Endothelial cell of umbilical vein (primary cell): ENCODE data around the gene WDR41.

Experiments
- CTCF ChIP-seq, 2 donors: IDR thresholded peaks; 1 replicate in 1 of 2; 2 replicates in 1 of 2; pipeline ENCODE4 v1.5.1; 2011; ENCODE audit warnings: low read length in 2 of 2, mild to moderate bottlenecking in 2 of 2, moderate library complexity in 2 of 2, control low read depth in 1 of 2, inconsistent platforms in 1 of 2, low read depth in 1 of 2; ENCODE audit not compliant: insufficient read depth in 1 of 2; ENCODE audit errors: extremely low read depth in 1 of 2
- EZH2 ChIP-seq: IDR thresholded peaks from 2 replicates; pipeline ENCODE4 v1.6.1; 2012; ENCODE audit warnings: borderline replicate concordance, low read depth, mild to moderate bottlenecking, moderate library complexity, low read length, inconsistent platforms; ENCODE audit not compliant: severe bottlenecking
- FOS ChIP-seq: IDR thresholded peaks from 2 replicates; pipeline ENCODE4 v1.6.1; 2011; ENCODE audit warnings: mild to moderate bottlenecking, low read length, moderate library complexity, borderline replicate concordance; ENCODE audit not compliant: insufficient read depth
- GATA2 ChIP-seq: IDR thresholded peaks from 2 replicates; pipeline ENCODE4 v1.7.0; 2011; ENCODE audit warnings: low read depth, mild to moderate bottlenecking, moderate library complexity, mixed read lengths, low read length; ENCODE audit not compliant: insufficient read length, insufficient read depth
- JUN ChIP-seq: IDR thresholded peaks from 2 replicates; pipeline ENCODE4 v1.6.1; 2011; ENCODE audit warnings: borderline replicate concordance, low read depth; ENCODE audit not compliant: insufficient read length, insufficient read depth
- MAX ChIP-seq: IDR thresholded peaks from 2 replicates; pipeline ENCODE4 v1.6.1; 2011; ENCODE audit not compliant: insufficient read depth, insufficient read length
- MYC ChIP-seq: IDR thresholded peaks from one replicate; pipeline ENCODE4 v1.6.1; 2011; ENCODE audit warnings: mild to moderate bottlenecking, low read depth, low read length
- POLR2A ChIP-seq: IDR thresholded peaks from 2 replicates; pipeline ENCODE4 v1.6.1; 2012; ENCODE audit warnings: low read depth, mild to moderate bottlenecking, control low read depth, low read length
- POLR2AphosphoS5 ChIP-seq: IDR thresholded peaks from 2 replicates; pipeline ENCODE4 v1.6.1; 2012; ENCODE audit warnings: low read depth, mild to moderate bottlenecking, control low read depth, low read length, moderate library complexity; ENCODE audit not compliant: insufficient read depth

- no peak for TF ChIP-seq POLR2A
- TF ChIP-seq MAX = no peak
- TF ChIP-seq POLR2AphosphoS5 = no peak
- TF ChIP-seq CTCF (IDR thresholded peaks at IDR 0.05; ENCODE audit: extremely low read depth in 1 of 2, insufficient read depth in 1 of 2, low read depth in 1 of 2, low read length in 2 of 2) = no peak
- no peak for TF ChIP-seq GATA2
- no peak for TF ChIP-seq JUN
- no peak for TF ChIP-seq EZH2
- no peak for TF ChIP-seq MYC
- no peak for TF ChIP-seq FOS
Measured at GRCh38 chr5:77418601-77419581, 73.2 kb downstream of the WDR41 start.
